Fibroblast of skin of abdomen (primary cell): Measurements from ENCODE around the gene MBIP.
A peak's percentile ranks its signal among the peaks of the same experiment; 100 is the strongest.

ENCODE experiments used
- DNase-seq: peaks from one replicate; pipeline ENCODE4 v3.0.0-alpha.2; 2013

MBIP gene

DNA sequence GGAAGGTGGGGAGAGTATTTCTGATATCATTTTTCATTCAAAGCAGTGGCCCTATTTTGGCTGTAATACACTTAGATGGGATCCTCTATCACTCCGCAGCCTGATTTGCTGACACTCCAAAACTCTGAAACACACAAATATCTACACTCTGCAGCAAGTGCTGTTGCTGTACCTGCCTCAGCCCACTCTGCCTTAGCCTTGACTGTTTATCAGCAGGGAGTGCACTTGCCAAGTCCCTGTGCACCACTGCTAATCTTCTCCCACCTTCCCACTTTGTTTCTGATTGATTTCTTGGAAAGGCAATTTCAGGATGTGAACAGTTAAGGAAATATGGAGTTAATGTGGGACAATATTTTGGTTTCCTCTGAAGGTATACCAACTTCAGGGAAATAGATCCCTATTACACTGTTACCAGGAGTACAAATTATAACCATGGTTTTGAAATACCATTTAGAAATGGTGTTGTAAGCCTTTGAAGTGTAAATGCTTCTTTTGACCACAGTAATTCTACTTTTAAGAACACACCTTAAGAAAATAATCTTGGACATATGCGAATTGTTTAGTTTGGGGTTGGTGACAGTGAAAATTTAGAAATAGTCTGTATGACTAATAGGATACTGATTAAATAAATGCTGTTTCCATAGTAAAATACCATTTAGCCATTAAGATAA, 59.3 kb downstream of the MBIP start:
- DNase-seq, result no peak

DNA sequence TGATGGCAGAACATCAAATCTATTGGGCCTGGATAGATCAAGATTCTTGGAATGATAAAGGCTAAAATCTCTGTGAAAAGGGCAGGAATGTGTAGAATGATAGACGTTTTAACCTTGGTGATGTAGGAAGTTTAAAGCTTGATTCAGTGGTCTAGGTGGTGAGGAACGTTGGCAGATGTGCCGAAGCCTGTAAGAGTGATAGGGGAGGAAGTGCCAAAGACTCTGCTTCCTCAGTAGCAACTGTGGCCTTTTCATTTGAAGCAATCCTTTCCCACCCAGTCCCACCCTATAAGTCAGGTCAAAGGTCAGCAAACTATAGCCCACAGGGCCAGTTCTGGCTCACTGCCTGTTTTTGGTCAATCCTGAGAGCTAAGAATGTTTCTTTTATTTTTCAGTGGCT, 62.2 kb downstream of the MBIP start:
- no peak for DNase-seq

DNA sequence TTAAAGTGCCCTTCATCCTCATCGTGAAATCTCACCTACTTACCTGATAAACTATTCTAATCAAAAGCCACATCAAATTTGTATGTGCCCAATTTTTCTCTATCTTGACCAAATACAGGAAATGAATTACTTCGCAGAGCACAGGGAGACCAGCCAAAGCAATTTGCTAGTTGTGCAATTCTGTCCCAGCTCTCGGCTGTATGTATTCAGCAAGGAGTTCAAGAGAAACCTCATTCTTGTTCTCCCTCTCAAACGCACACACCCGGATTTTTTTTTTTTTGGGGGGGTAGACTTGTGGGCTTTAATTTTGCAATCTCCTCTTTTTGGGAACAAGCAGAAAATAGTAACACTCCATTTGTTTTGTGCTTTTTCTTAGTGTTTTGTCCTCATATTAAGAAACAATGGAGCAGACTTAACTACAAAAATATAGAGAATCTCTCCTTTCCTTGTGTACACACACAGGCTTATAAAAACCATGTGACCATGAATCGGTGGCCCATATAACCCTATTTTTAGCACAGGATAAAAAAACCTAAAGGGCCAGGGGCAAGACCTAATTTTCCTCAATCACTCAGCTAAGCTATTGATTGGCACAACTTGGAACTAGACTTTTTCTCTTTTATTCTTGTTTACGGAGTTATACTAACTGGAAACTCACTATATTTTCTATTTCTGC, 64.2 kb downstream of the MBIP start:
- no peak for DNase-seq

DNA sequence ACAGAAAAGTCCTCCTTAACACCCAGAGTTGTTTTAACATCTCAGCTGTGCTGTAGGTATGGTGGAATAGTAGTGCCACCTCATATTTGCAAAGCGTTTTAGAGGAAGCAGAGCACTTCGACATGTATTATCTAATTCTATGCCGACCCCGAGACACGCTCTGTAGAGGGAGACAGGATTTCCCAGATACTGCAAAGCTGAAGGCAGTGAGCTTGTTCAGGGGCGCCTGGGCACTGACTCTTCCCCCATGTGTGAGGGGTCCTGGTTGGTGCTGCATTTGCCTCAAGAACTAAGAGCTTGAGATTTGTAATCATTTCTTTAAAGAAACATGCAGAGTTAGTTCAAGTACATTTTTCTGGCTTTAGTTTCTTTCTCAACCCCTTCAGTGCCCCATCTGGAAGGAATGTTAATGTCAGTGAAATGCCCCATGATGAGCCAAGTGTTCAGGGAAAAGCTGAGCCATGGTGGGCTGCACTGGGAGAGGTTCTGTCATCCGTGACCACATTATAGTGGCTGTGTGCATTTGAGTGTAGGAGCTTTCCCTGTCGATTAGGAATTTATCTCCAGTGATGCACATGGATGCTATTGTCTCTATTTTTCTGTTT, 66.3 kb downstream of the MBIP start:
- peak; percentile 9 for DNase-seq
